ENCODE results near the gene OSBPL5. TPM values are rescaled to one million over a fixed set of nuclear protein-coding genes. Genes with fewer than 3 reads are reported as not detected.

Gene OSBPL5
- polyA plus RNA-seq, 1 donor, result 14.1 TPM

DNA sequence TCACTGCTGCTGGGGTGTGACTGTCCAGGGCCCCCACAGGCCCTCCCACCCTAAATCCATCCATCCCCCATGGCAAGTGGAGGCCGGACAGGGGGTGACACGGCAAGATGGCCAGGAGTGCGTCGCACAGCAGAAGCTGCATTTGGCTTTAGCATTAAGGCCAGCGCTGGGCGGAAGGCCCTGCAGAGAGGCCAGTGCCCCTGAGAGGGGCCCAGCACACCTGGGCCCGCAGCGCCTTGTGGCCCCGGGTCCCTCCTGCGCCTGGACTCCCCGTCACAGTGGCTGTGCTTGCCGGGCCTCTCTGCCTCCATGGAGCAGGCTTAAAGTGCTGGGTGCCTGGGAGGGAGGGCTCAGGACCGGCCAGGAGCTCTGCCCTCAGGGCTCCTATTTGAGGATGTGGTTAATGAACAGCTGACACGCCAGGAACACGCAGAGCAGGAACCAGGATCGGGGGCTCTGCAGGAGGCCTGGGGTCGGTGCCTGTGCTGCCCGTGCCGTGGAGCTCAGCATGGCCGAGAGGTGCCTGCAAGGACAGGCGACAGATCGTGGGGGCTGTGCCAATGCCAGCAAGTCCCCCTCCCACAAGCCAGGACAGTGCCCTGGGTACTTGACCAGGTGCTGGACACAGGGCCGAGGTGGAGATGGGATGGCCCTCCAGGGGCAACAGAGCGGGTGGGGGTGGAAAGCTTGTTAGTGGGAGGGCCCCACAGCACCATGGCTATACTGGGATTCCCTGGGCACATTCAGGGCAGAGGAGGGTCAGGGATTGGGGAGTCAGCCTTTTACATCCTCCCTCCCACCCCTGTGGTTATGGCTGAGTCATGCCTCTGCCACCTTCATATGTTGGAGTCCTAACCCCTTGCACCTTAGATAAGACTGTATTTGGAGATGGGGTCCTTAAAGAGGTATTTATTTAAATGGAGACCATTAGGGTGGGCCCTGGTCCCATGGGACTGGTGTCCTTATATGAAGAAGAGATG lies 77.0 kb downstream of the OSBPL5 start:
- no CpG with 5 or more reads among the region's 24 CpGs for WGBS (ENCODE audit: insufficient coverage, low lambda C conversion rate)
- no peak for DNase-seq
- Histone ChIP-seq H3K4me3 (ENCODE audit: low read length) (no peak overlapping the region), H3K36me3 (ENCODE audit: control insufficient read depth, insufficient read depth, low read length) (peaks cover 20% of the 10 kb centered on the region), H3K27me3 (ENCODE audit: control insufficient read depth, insufficient read depth, low read length) (no peaks in the 10 kb centered on the region), H3K27ac (ENCODE audit: low read length) (no peak overlapping the region), H3K9me3 (ENCODE audit: control insufficient read depth, low read depth, low read length) (peaks cover 4% of the 10 kb centered on the region), H3K4me1 (ENCODE audit: control insufficient read depth, insufficient read depth, low read length) (peaks cover 4% of the 10 kb centered on the region)

- Histone ChIP-seq H3K9me3 (ENCODE audit: control insufficient read depth, low read depth, low read length) (peaks cover 4% of the 10 kb centered on the region), H3K4me1 (ENCODE audit: control insufficient read depth, insufficient read depth, low read length) (peaks cover 4% of the 10 kb centered on the region), H3K36me3 (ENCODE audit: control insufficient read depth, insufficient read depth, low read length) (peaks cover 18% of the 10 kb centered on the region), H3K27ac (ENCODE audit: low read length) (no peak overlapping the region), H3K27me3 (ENCODE audit: control insufficient read depth, insufficient read depth, low read length) (no peaks in the 10 kb centered on the region), H3K4me3 (ENCODE audit: low read length) (no peak overlapping the region)
- no peak for DNase-seq
- WGBS (ENCODE audit: insufficient coverage, low lambda C conversion rate), result no CpG with 5 or more reads among the region's 11 CpGs
Measured at GRCh38 chr11:3087373-3087772, 77.7 kb downstream of the OSBPL5 start.

GRCh38 chr11:3086671-3087150 lies 78.4 kb downstream of the OSBPL5 start:
- WGBS (ENCODE audit: insufficient coverage, low lambda C conversion rate), result no CpG with 5 or more reads among the region's 9 CpGs
- peak in 1 of 2 donors; percentile 29 for DNase-seq

DNA sequence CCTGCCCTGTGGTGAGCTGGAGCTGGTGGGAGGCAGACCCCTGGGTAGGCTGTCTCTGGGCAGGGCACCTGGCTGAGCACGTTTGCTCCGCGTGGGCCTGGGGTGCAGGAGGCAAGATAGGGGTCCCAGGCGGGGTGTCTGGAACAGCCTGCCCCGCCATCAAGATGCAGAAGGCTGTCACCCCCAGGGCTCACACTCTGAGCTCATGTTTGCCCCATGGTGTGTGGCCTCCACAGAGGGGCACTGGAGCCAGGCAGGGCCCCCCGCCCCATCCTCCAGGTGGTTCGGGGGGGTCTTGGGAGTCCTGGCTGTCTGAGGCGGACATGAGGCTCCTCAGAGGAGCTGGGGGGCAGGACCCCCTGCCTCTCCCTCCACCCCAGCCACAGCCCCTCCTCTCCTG lies 79.0 kb downstream of the OSBPL5 start:
- Histone ChIP-seq H3K27ac (ENCODE audit: low read length) (no peak overlapping the region), H3K4me3 (ENCODE audit: low read length) (no peak overlapping the region), H3K36me3 (ENCODE audit: control insufficient read depth, insufficient read depth, low read length) (peaks cover 18% of the 10 kb centered on the region), H3K4me1 (ENCODE audit: control insufficient read depth, insufficient read depth, low read length) (peaks cover 4% of the 10 kb centered on the region), H3K9me3 (ENCODE audit: control insufficient read depth, low read depth, low read length) (peaks cover 4% of the 10 kb centered on the region), H3K27me3 (ENCODE audit: control insufficient read depth, insufficient read depth, low read length) (no peaks in the 10 kb centered on the region)
- WGBS (ENCODE audit: insufficient coverage, low lambda C conversion rate), result no CpG with 5 or more reads among the region's 8 CpGs
- no peak for DNase-seq

More at GRCh38 chr11:3086671-3087150, 78.4 kb downstream of the OSBPL5 start:
- Histone ChIP-seq H3K4me1 (ENCODE audit: control insufficient read depth, insufficient read depth, low read length) (peaks cover 4% of the 10 kb centered on the region), H3K27ac (ENCODE audit: low read length) (no peak overlapping the region), H3K36me3 (ENCODE audit: control insufficient read depth, insufficient read depth, low read length) (peaks cover 18% of the 10 kb centered on the region), H3K9me3 (ENCODE audit: control insufficient read depth, low read depth, low read length) (peaks cover 4% of the 10 kb centered on the region), H3K27me3 (ENCODE audit: control insufficient read depth, insufficient read depth, low read length) (no peaks in the 10 kb centered on the region), H3K4me3 (ENCODE audit: low read length) (no peak overlapping the region)

DNA sequence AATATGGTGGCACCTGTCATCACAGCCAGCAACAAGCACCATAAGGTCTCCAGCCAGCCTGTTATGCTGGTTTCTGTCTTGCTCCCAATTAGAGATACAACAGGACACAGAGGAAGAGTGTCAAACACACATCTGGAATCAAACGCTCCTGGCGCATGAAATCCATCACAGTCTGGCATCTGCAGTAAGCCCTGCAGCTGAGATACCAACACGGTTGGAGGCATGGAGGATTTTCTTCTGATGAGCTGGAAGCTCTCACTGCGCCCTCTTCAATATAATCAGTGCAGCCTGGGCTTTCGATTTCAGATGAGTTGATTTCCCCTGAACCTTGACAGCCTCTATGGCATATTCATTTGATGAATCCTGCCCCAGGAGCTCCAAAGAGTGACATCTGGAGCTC lies 80.1 kb downstream of the OSBPL5 start:
- H3K4me1 ChIP-seq (ENCODE audit: control insufficient read depth, insufficient read depth, low read length), result peaks cover 4% of the 10 kb centered on the region
- H3K9me3 ChIP-seq (ENCODE audit: control insufficient read depth, low read depth, low read length), result peaks cover 4% of the 10 kb centered on the region
- H3K27ac ChIP-seq (ENCODE audit: low read length), result no peak overlapping the region
- H3K4me3 ChIP-seq (ENCODE audit: low read length), result no peak overlapping the region
- DNase-seq, result no peak
- H3K36me3 ChIP-seq (ENCODE audit: control insufficient read depth, insufficient read depth, low read length), result peaks cover 10% of the 10 kb centered on the region
- WGBS (ENCODE audit: insufficient coverage, low lambda C conversion rate), result no CpG with 5 or more reads among the region's 5 CpGs
- H3K27me3 ChIP-seq (ENCODE audit: control insufficient read depth, insufficient read depth, low read length), result no peaks in the 10 kb centered on the region

GRCh38 chr11:3083321-3083720 lies 81.8 kb downstream of the OSBPL5 start:
- Histone ChIP-seq H3K27ac (ENCODE audit: low read length) (no peak overlapping the region), H3K4me3 (ENCODE audit: low read length) (no peak overlapping the region), H3K9me3 (ENCODE audit: control insufficient read depth, low read depth, low read length) (peaks cover 4% of the 10 kb centered on the region), H3K4me1 (ENCODE audit: control insufficient read depth, insufficient read depth, low read length) (peaks cover 4% of the 10 kb centered on the region), H3K36me3 (ENCODE audit: control insufficient read depth, insufficient read depth, low read length) (no peaks in the 10 kb centered on the region), H3K27me3 (ENCODE audit: control insufficient read depth, insufficient read depth, low read length) (no peaks in the 10 kb centered on the region)
- DNase-seq, result no peak
- no CpG with 5 or more reads among the region's 8 CpGs for WGBS (ENCODE audit: insufficient coverage, low lambda C conversion rate)

DNA sequence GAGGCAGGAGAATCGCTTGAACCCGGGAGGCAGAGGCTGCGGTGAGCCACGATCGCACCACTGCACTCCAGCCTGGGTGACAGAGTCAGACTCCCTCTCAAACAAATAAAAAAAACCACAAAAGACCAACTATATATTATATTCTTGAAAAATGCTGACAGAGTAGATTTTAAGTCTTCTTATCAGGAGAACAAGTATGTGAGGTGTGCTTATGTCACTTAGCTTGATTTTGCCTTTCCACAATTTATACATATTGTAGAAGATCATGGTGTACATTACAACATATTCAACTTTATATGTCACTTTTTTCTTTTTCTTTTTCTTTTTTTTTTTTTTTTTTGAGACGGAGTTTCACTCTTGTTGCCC lies 83.7 kb downstream of the OSBPL5 start:
- no peaks in the 10 kb centered on the region for H3K27me3 ChIP-seq (ENCODE audit: control insufficient read depth, insufficient read depth, low read length)
- no peak overlapping the region for H3K27ac ChIP-seq (ENCODE audit: low read length)
- no peak overlapping the region for H3K4me3 ChIP-seq (ENCODE audit: low read length)
- no peaks in the 10 kb centered on the region for H3K36me3 ChIP-seq (ENCODE audit: control insufficient read depth, insufficient read depth, low read length)
- DNase-seq, result no peak
- no CpG with 5 or more reads among the region's 6 CpGs for WGBS (ENCODE audit: insufficient coverage, low lambda C conversion rate)
- peaks cover 12% of the 10 kb centered on the region for H3K4me1 ChIP-seq (ENCODE audit: control insufficient read depth, insufficient read depth, low read length)
- peaks cover 3% of the 10 kb centered on the region for H3K9me3 ChIP-seq (ENCODE audit: control insufficient read depth, low read depth, low read length)

- H3K36me3 ChIP-seq (ENCODE audit: control insufficient read depth, insufficient read depth, low read length), result no peaks in the 10 kb centered on the region
- no peak overlapping the region for H3K27ac ChIP-seq (ENCODE audit: low read length)
- H3K9me3 ChIP-seq (ENCODE audit: control insufficient read depth, low read depth, low read length), result no peaks in the 10 kb centered on the region
- H3K4me1 ChIP-seq (ENCODE audit: control insufficient read depth, insufficient read depth, low read length), result peaks cover 12% of the 10 kb centered on the region
- 80% methylated on average over 1 of the region's 13 CpGs for whole genome bisulfite sequencing (ENCODE audit: insufficient coverage, low lambda C conversion rate)
- no peak overlapping the region for H3K4me3 ChIP-seq (ENCODE audit: low read length)
- no peaks in the 10 kb centered on the region for H3K27me3 ChIP-seq (ENCODE audit: control insufficient read depth, insufficient read depth, low read length)
- DNase-seq, result no peak
Measured at GRCh38 chr11:3080733-3081385, 84.3 kb downstream of the OSBPL5 start.

- H3K36me3 ChIP-seq (ENCODE audit: control insufficient read depth, insufficient read depth, low read length), result no peaks in the 10 kb centered on the region
- H3K4me1 ChIP-seq (ENCODE audit: control insufficient read depth, insufficient read depth, low read length), result peaks cover 12% of the 10 kb centered on the region
- no peaks in the 10 kb centered on the region for H3K9me3 ChIP-seq (ENCODE audit: control insufficient read depth, low read depth, low read length)
- no peaks in the 10 kb centered on the region for H3K27me3 ChIP-seq (ENCODE audit: control insufficient read depth, insufficient read depth, low read length)
- 86% methylated on average over 1 of the region's 1 CpG for WGBS (ENCODE audit: insufficient coverage, low lambda C conversion rate)
- no peak overlapping the region for H3K4me3 ChIP-seq (ENCODE audit: low read length)
- no peak for DNase-seq
- no peak overlapping the region for H3K27ac ChIP-seq (ENCODE audit: low read length)
Measured at GRCh38 chr11:3080104-3080503, 85.0 kb downstream of the OSBPL5 start.

DNA sequence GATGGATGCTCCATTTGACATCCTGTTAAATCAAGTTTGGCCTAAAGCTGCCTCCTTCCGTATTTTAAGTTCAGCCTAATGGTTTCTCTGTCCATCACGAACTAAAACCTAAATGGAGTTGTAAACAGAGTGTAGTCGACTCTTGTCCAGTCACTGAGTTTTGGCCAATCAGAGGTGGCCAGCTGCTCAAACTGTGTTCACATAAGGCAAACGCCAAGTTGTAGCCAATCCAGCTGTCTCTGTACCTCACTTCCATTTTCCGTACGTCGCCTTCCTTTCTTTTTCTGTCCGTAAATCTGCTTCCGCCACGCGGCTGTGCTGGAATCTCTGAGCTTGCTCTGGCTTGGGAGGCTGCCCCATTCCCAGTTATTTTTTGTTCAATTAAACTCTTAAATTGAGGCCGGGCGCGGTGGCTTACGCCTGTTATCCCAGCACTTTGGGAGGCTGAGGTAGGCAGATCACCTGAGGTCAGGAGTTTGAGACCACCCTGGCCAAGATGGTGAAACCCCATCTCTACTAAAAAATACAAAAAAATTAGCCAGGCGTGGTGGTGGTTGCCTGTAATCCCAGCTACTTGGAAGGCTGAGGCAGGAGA lies 87.2 kb downstream of the OSBPL5 start:
- Histone ChIP-seq H3K4me3 (ENCODE audit: low read length) (no peak overlapping the region), H3K27ac (ENCODE audit: low read length) (no peak overlapping the region), H3K27me3 (ENCODE audit: control insufficient read depth, insufficient read depth, low read length) (no peaks in the 10 kb centered on the region), H3K9me3 (ENCODE audit: control insufficient read depth, low read depth, low read length) (no peaks in the 10 kb centered on the region), H3K4me1 (ENCODE audit: control insufficient read depth, insufficient read depth, low read length) (peaks cover 12% of the 10 kb centered on the region), H3K36me3 (ENCODE audit: control insufficient read depth, insufficient read depth, low read length) (no peaks in the 10 kb centered on the region)
- WGBS (ENCODE audit: insufficient coverage, low lambda C conversion rate), result 81% methylated on average over 7 of the region's 16 CpGs
- DNase-seq, result no peak

All from large intestine (tissue), 3 donors.